Measurements from ENCODE around the gene PITX3.

Gene PITX3

GRCh38 chr10:102241444-102242117, at the start of gene PITX3 (continued):
- TF ChIP-seq ZNF518A (tag by site-specific recombination; conservative IDR thresholded peaks at IDR 0.05; ENCODE audit: low read depth): no peak
- TF ChIP-seq ZBTB44 (tag by site-specific recombination; IDR thresholded peaks at IDR 0.05): no peak
- TF ChIP-seq ZBTB7A (tag by site-specific recombination; IDR thresholded peaks at IDR 0.05; ENCODE audit: low read depth): peak; percentile 46; the same call in 1 of the 2 replicates
- no peak for TF ChIP-seq ZNF146 (tag by site-specific recombination; IDR thresholded peaks at IDR 0.05)

- H3K9me3 ChIP-seq (ENCODE audit: control insufficient read depth, insufficient read depth, low read depth, low read length): no peaks in the 10 kb centered on the region
- TF ChIP-seq ZNF324 (tag by site-specific recombination; IDR thresholded peaks at IDR 0.05): no peak
- TF ChIP-seq ZNF121 (tag by site-specific recombination; IDR thresholded peaks at IDR 0.05): peak; percentile 96
- TF ChIP-seq ZNF560 (tag by site-specific recombination; IDR thresholded peaks at IDR 0.05; ENCODE audit: borderline replicate concordance): no peak
- TF ChIP-seq ZSCAN18 (tag by site-specific recombination; IDR thresholded peaks at IDR 0.05): no peak
- no peak for TF ChIP-seq ZNF768 (tag by site-specific recombination; IDR thresholded peaks at IDR 0.05)
- no peak for TF ChIP-seq ZNF16 (tag by site-specific recombination; IDR thresholded peaks at IDR 0.05; ENCODE audit: low read depth)
- no peak overlapping the region for H3K27ac ChIP-seq (ENCODE audit: extremely low read depth, low read depth, low read length)
- ChIA-PET CTCF (no interaction called here), POLR2A (interaction anchor here (0.6 kb wide), 1 partner anchor 39 kb away, joined by 3 read pairs; no protein-coding TSS in a partner anchor)
- no peaks in the 10 kb centered on the region; a peak in 2 of 3 replicates for H3K36me3 ChIP-seq (ENCODE audit: control insufficient read depth in 2 of 2, insufficient read depth in 1 of 2, low read length in 2 of 2)
- H3K4me1 ChIP-seq (ENCODE audit: control insufficient read depth, insufficient read depth, low read length): no peaks in the 10 kb centered on the region
- no peak overlapping the region for H3K4me3 ChIP-seq (ENCODE audit: low read depth, low read length)
Observed at GRCh38 chr10:102289840-102290239, 48.5 kb upstream of the PITX3 start.

GRCh38 chr10:102289356-102289755, 48.0 kb upstream of the PITX3 start:
- CTCF ChIA-PET: interaction anchor here (0.7 to 0.9 kb wide), 2 partner anchors 13 to 59 kb away, joined by 3 read pairs; no protein-coding TSS in a partner anchor
- H3K27ac ChIP-seq (ENCODE audit: extremely low read depth, low read depth, low read length): no peak overlapping the region
- TF ChIP-seq ZBTB1 (tag by site-specific recombination; IDR thresholded peaks at IDR 0.05): no peak
- TF ChIP-seq ZNF292 (tag by site-specific recombination; IDR thresholded peaks at IDR 0.05; ENCODE audit: borderline replicate concordance, low read depth): no peak
- no peak for TF ChIP-seq ZNF664 (tag by site-specific recombination; IDR thresholded peaks at IDR 0.05)
- no peak for TF ChIP-seq OVOL3 (tag by site-specific recombination; IDR thresholded peaks at IDR 0.05)
- no peak for TF ChIP-seq ZNF366 (tag by site-specific recombination; conservative IDR thresholded peaks at IDR 0.05)
- TF ChIP-seq ZNF501 (tag by site-specific recombination; IDR thresholded peaks at IDR 0.05): no peak
- TF ChIP-seq ZNF639 (tag by site-specific recombination; IDR thresholded peaks at IDR 0.05): no peak
- no peak for TF ChIP-seq RBAK (tag by site-specific recombination; IDR thresholded peaks at IDR 0.05)
- no peak for TF ChIP-seq ZNF362 (tag by site-specific recombination; IDR thresholded peaks at IDR 0.05)
- TF ChIP-seq ZNF335 (tag by site-specific recombination; conservative IDR thresholded peaks at IDR 0.05): no peak

More at GRCh38 chr10:102289356-102289755, 48.0 kb upstream of the PITX3 start:
- no peaks in the 10 kb centered on the region for H3K4me1 ChIP-seq (ENCODE audit: control insufficient read depth, insufficient read depth, low read length)
- POLR2A ChIA-PET: interaction anchor here (0.6 kb wide), 2 partner anchors 39 to 1317 kb away, joined by 3 read pairs; no protein-coding TSS in a partner anchor
- no peaks in the 10 kb centered on the region for H3K9me3 ChIP-seq (ENCODE audit: control insufficient read depth, insufficient read depth, low read depth, low read length)
- H3K4me3 ChIP-seq (ENCODE audit: low read depth, low read length): no peak overlapping the region
- H3K36me3 ChIP-seq (ENCODE audit: control insufficient read depth in 2 of 2, insufficient read depth in 1 of 2, low read length in 2 of 2): no peaks in the 10 kb centered on the region; a peak in 2 of 3 replicates

All from HEK293 (cell line).